Prostate gland (tissue), 2 donors: Measurements from ENCODE around the gene MAT2B. TPM values are rescaled to one million over a fixed set of nuclear protein-coding genes. Genes with fewer than 3 reads are reported as not detected.

ENCODE experiments used
- DNase-seq: peaks from one replicate; pipeline ENCODE4 v3.0.0-alpha.2; 2019; ENCODE audit warnings: low spot score
- H3K27ac ChIP-seq, 2 donors: fragments of 200-600 bp; sonication (generic); 2 replicates each; pipeline ENCODE4 v1.5.1; 2017 to 2019
- H3K27me3 ChIP-seq: fragments of 200-600 bp; sonication (generic); replicated peaks from 2 replicates; pipeline ENCODE4 v1.5.1; 2019; ENCODE audit not compliant: insufficient read depth
- H3K36me3 ChIP-seq, 2 donors: fragments of 200-600 bp; sonication (generic); 1 replicate in 1 of 2; 2 replicates in 1 of 2; pipeline versions ENCODE4 v1.5.1 to v1.8.1; 2017 to 2019
- H3K4me1 ChIP-seq: fragments of 200-600 bp; sonication (generic); replicated peaks from 2 replicates; pipeline ENCODE4 v1.5.1; 2019
- H3K4me3 ChIP-seq, 2 donors: fragments of 200-600 bp; sonication (generic); 2 replicates each; pipeline ENCODE4 v1.5.1; 2017 to 2019
- H3K9me3 ChIP-seq: fragments of 200-600 bp; sonication (generic); 2 replicates; pipeline ENCODE4 v1.5.1; 2017
- CTCF ChIP-seq, 4 experiments: fragments of 200-600 bp in 2 of 4; fragments of 450-650 bp in 2 of 4; sonication (generic) in 2 of 4; IDR thresholded peaks; 1 replicate in 3 of 4; 2 replicates in 1 of 4; pipeline ENCODE4 v1.5.1; 2016 to 2019; ENCODE audit warnings: antibody characterized with exemption in 4 of 4, mild to moderate bottlenecking in 2 of 4, moderate library complexity in 2 of 4
- POLR2A ChIP-seq: fragments of 450-650 bp; IDR thresholded peaks from one replicate; pipeline ENCODE4 v1.6.1; 2016; ENCODE audit warnings: antibody characterized with exemption, mild to moderate bottlenecking
- POLR2AphosphoS5 ChIP-seq: sonication (generic); formaldehyde crosslinking; IDR thresholded peaks from one replicate; pipeline ENCODE4 v1.6.1; 2017; ENCODE audit warnings: antibody characterized with exemption
- WGBS: methylation state at CpG from one replicate; pipeline ENCODE4 v1.1.5; 2018; 5-methylcytosine and 5-hydroxymethylcytosine counted together
- intact Hi-C: fragments of 100-400 bp; cut with DNase I; formaldehyde crosslinking; loops from one replicate; pipeline ENCODE4 v1.14.2; 2022
- total RNA-seq, 2 donors: library from RNA; depleted of rRNA; stranded (reverse); fragments of >200 nt; gene quantifications; one replicate each; pipeline ENCODE4 v1.1.0, GENCODE V29; 2016

The MAT2B gene
- total RNA-seq, result 10 to 100 TPM; 53.9 to 68.5 TPM

GRCh38 chr5:163505368-163506094 lies at the start of gene MAT2B:
MAT2B (plus strand) TSS chr5:163505619; CDS start chr5:163505687, 68 bp downstream.
- H3K4me3 ChIP-seq, result peak within 1 kb of the TSS; percentile 81 to 90
- TF ChIP-seq POLR2AphosphoS5 (peak; percentile 91), POLR2A (peak; percentile 91), CTCF (IDR thresholded peaks at IDR 0.05) (peak; percentile 40 to 60 (median 45))
- H3K36me3 ChIP-seq, result no peaks in the 10 kb centered on the region
- no peaks in the 10 kb centered on the region for H3K27me3 ChIP-seq
- no peaks in the 10 kb centered on the region for H3K9me3 ChIP-seq
- DNase-seq, result peak; percentile 95
- H3K4me1 ChIP-seq, result peaks cover 10% of the 10 kb centered on the region
- intact Hi-C loops, result loop anchor here (2.0 kb wide), 1 partner anchor 69 kb away; the partner anchor contains the start of gene CCNG1
- H3K27ac ChIP-seq, result peak within 1 kb of the TSS; percentile 97 to 99
- WGBS, result 0% methylated on average over 51 of the region's 64 CpGs

- Histone ChIP-seq H3K9me3 (no peaks in the 10 kb centered on the region), H3K27me3 (no peaks in the 10 kb centered on the region), H3K4me3 (no peak overlapping the region), H3K36me3 (no peaks in the 10 kb centered on the region), H3K4me1 (no peaks in the 10 kb centered on the region), H3K27ac (no peak overlapping the region)
- DNase-seq, result no peak
- TF ChIP-seq POLR2AphosphoS5 (no peak), POLR2A (no peak), CTCF (IDR thresholded peaks at IDR 0.05) (no peak)
- intact Hi-C loops, result no loop called here
- 75% methylated on average over 2 of the region's 2 CpGs for WGBS
Measured at GRCh38 chr5:163456029-163456589, 49.3 kb upstream of the MAT2B start.

GRCh38 chr5:163456840-163457239 lies 48.6 kb upstream of the MAT2B start:
- no peak overlapping the region for H3K4me3 ChIP-seq
- TF ChIP-seq CTCF (IDR thresholded peaks at IDR 0.05) (no peak), POLR2AphosphoS5 (no peak), POLR2A (no peak)
- 92% methylated on average over 7 of the region's 7 CpGs for WGBS
- H3K4me1 ChIP-seq, result no peaks in the 10 kb centered on the region
- H3K27me3 ChIP-seq, result no peaks in the 10 kb centered on the region
- no peak for DNase-seq
- H3K36me3 ChIP-seq, result no peaks in the 10 kb centered on the region
- H3K27ac ChIP-seq, result no peak overlapping the region
- intact Hi-C loops, result no loop called here
- no peaks in the 10 kb centered on the region for H3K9me3 ChIP-seq

GRCh38 chr5:163458778-163459385 lies 46.5 kb upstream of the MAT2B start:
- H3K27ac ChIP-seq, result peak overlapping the region; percentile 93 to 94
- no peak for DNase-seq
- no peaks in the 10 kb centered on the region for H3K36me3 ChIP-seq
- no peaks in the 10 kb centered on the region for H3K9me3 ChIP-seq
- intact Hi-C loops, result no loop called here
- TF ChIP-seq POLR2AphosphoS5 (no peak), CTCF (IDR thresholded peaks at IDR 0.05) (no peak), POLR2A (no peak)
- WGBS, result 34% methylated on average over 6 of the region's 6 CpGs
- no peaks in the 10 kb centered on the region for H3K27me3 ChIP-seq
- H3K4me1 ChIP-seq, result no peaks in the 10 kb centered on the region
- H3K4me3 ChIP-seq, result peak overlapping the region; percentile 59 to 63
